ENCODE results near the gene ALDH16A1.

ALDH16A1 gene

DNA sequence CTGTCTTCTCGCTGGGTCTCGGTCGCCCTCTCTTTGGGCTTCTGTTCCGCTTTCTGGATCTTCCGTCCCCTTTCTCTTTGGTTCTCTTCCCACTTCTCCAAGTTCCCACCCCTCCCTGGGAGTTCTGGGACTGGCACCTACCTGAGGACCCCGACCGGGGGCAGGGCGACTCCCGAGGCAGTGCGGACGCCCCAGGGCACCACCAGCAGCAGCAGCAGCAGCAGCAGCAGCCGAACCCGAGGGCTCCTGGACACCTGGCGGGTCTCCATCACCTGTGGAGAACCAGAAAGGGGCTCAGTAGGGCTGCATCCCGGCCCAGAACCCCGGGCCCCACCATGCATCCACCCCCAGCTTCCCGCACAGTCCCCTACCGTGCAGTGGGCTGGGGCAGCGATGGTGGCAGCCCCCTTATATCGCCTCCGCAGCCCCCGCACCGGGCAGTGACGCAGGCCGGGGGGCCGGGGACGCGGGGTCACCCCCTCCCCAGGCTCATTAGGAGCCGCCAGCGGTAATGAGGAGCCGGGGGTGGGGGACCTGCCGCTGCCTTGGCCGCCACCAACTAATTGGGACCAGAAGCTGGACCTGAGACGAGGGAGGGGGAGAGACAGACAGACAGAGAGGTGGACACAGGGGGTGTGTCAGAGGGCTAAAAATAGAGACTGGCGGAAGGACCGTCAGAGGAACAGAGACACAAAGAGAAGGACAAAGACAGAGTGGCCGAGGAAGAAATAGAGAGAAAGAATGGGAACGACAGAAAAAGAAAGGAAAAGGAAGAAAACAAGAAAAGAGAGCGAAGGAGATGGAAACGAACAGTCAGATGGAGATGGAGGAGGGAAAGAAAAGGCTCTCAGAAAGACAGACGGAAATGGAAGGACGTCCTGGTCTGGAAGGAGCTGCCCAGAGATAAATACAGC is 29.7 kb upstream of the ALDH16A1 start, which contains the start of gene PTH2:
PTH2 (minus strand) TSS at position 371 of the 914 bp plus-strand sequence; CDS start at position 269, 102 bp downstream.
- H3K4me3 ChIP-seq (ENCODE audit: low read depth, low read length) = no peak within 1 kb of the TSS
- DNase-seq (ENCODE audit: low read depth) = no peak
- TF ChIP-seq, protein P1, sequence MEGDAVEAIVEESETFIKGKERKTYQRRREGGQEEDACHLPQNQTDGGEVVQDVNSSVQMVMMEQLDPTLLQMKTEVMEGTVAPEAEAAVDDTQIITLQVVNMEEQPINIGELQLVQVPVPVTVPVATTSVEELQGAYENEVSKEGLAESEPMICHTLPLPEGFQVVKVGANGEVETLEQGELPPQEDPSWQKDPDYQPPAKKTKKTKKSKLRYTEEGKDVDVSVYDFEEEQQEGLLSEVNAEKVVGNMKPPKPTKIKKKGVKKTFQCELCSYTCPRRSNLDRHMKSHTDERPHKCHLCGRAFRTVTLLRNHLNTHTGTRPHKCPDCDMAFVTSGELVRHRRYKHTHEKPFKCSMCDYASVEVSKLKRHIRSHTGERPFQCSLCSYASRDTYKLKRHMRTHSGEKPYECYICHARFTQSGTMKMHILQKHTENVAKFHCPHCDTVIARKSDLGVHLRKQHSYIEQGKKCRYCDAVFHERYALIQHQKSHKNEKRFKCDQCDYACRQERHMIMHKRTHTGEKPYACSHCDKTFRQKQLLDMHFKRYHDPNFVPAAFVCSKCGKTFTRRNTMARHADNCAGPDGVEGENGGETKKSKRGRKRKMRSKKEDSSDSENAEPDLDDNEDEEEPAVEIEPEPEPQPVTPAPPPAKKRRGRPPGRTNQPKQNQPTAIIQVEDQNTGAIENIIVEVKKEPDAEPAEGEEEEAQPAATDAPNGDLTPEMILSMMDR (IDR thresholded peaks at IDR 0.05; ENCODE audit: low read depth, low read length, missing control alignments) = no peak
- in situ Hi-C loops (cut with HindIII; ENCODE audit: low sequenced_read_pairs) = no loop called here

DNA sequence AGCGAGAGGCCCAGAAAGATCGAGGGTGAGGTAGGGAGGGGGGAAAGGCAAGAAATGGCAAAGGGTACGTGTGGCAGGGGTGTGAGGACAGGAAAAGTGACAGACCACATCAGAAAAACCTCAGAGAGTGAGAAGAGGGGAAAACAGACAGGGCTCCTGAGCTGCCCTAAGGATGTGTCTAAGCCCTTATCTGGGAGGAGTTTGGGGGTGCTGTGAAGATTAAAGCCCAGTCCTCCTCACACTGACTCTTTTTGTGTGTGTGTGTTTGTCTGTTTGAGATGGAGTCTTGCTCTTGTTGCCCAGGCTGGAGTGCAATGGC is 29.1 kb upstream of the ALDH16A1 start:
- no peak overlapping the region for H3K4me3 ChIP-seq (ENCODE audit: low read depth, low read length)
- DNase-seq (ENCODE audit: low read depth) = no peak
- in situ Hi-C loops (cut with HindIII; ENCODE audit: low sequenced_read_pairs) = no loop called here

DNA sequence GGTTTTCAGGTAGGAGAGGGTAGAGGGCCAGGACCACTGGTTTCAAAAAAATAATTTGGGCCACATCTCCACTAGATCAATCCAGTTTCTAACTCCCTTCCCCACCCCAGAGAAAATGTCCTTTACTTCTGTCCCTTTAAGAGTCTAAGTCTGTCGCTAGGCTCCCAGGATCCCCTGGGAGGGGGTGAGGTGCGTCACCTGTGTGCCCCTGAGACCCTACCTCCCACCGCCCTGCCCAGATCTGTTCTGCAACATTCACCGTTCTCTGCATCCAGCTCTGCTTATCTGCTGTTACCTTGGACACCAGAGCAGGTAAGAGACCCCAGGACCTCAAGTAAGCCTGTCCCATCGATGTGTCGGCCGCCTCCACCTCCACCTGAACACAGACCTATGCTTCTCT is 27.8 kb upstream of the ALDH16A1 start, which contains the start of gene GFY:
GFY (plus strand) TSS at position 211 of the 400 bp plus-strand sequence. CDS start 1,043 bp downstream, outside the sequence.
- no peak within 1 kb of the TSS for H3K4me3 ChIP-seq (ENCODE audit: low read depth, low read length)
- in situ Hi-C loops (cut with HindIII; ENCODE audit: low sequenced_read_pairs) = loop anchor here (5.0 kb wide), 1 partner anchor 43 kb away; no protein-coding TSS in a partner anchor
- DNase-seq (ENCODE audit: low read depth) = no peak
- TF ChIP-seq, protein P1 (IDR thresholded peaks at IDR 0.05; ENCODE audit: low read depth, low read length, missing control alignments) = no peak

More for the DNA sequence above, 29.1 kb upstream of the ALDH16A1 start:
- TF ChIP-seq, protein P1 (IDR thresholded peaks at IDR 0.05; ENCODE audit: low read depth, low read length, missing control alignments) = no peak

DNA sequence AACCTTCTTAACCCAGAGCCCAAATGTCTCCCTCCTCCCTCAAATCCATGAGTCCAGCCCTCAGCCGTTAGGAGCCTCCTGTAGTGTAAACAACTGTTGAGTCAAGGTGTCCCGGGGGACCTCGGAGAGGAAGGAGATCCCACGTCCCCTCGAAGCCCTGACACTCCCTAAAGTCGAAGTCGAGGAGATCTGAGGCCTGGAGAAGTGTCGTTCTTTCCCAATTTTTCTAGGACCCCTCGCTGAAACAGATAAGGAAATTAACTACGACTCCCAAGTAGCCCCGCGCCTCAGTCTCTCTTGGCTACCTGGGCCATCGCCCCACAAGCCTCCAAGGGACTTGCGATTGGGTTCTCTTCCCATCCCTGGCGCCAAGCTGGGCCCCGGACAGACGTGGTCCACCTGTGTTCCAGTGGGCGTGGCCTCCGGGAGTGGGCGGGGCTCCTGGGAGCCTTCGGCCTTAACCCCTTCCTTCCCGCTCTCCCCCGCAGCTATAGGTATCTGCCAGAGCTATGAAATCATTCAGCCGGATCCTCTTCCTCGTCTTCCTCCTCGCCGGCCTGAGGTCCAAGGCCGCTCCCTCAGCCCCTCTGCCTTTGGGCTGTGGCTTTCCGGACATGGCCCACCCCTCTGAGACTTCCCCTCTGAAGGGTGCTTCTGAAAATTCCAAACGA is 27.0 kb upstream of the ALDH16A1 start:
- H3K4me3 ChIP-seq (ENCODE audit: low read depth, low read length) = no peak overlapping the region
- in situ Hi-C loops (cut with HindIII; ENCODE audit: low sequenced_read_pairs) = loop anchor here (5.0 kb wide), 1 partner anchor 44 kb away; no protein-coding TSS in a partner anchor
- TF ChIP-seq, protein P1 (IDR thresholded peaks at IDR 0.05; ENCODE audit: low read depth, low read length, missing control alignments) = no peak
- no peak for DNase-seq (ENCODE audit: low read depth)

DNA sequence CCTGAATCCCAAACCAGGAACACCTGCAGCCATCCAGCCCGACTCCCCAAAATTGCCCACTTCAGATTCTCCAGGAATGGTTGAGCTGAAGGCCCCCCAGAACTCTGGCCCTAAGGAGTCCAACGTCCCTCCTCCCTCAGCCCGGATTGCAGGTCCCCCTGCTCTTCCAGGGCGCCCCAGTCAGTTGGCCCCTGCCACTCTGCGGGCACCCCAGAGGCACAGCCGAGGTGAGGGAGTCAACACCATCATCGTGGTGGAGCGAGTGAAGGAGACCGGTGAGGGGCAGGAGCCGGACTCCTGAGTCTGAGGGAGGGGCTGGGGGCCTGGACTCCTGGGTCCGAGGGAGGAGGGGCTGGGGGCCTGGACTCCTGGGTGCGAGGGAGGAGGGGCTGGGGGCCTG is 25.7 kb upstream of the ALDH16A1 start:
- in situ Hi-C loops (cut with HindIII; ENCODE audit: low sequenced_read_pairs) = loop anchor here (5.0 kb wide), 1 partner anchor 45 kb away; no protein-coding TSS in a partner anchor
- TF ChIP-seq, protein P1 (IDR thresholded peaks at IDR 0.05; ENCODE audit: low read depth, low read length, missing control alignments) = no peak

DNA sequence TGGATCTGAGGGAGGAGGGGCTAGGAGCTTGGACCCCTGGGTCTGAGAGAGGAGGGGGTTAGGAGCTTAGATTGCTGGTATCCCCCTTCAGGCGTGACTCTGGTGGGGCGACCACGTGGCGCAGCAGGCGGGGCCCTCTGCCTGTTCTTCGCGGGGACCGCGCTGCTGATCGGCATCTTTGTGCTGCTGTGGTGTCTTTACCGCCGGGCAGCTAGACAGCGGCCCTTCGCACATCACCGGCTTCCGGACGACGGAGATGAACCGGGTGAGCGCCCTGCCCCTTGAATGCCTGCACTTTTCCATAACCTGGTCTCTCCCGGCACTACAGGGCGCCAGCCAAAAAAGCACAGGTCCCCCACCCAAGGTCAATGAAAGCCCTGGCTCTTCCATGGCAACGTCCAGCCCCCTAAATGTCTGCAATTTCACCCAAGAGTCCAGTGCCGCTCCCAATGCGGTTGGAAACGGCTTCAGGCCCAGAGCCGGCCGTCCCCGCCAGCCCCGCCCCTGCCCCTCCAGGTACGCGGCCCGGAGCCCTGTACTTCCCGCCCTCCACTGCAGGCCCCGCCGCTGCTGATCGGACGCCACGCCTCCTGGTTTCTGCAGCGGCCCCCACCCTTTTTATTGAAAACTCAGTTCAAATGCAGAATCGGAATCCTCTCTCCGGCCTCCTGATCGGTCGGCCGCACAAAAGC is 25.0 kb upstream of the ALDH16A1 start:
- in situ Hi-C loops (cut with HindIII; ENCODE audit: low sequenced_read_pairs) = loop anchor here (5.0 kb wide), 1 partner anchor 46 kb away; no protein-coding TSS in a partner anchor
- TF ChIP-seq, protein P1 (IDR thresholded peaks at IDR 0.05; ENCODE audit: low read depth, low read length, missing control alignments) = no peak

More for the DNA sequence above, 25.7 kb upstream of the ALDH16A1 start:
- no peak for DNase-seq (ENCODE audit: low read depth)
- H3K4me3 ChIP-seq (ENCODE audit: low read depth, low read length) = no peak overlapping the region

More for the DNA sequence above, 25.0 kb upstream of the ALDH16A1 start:
- DNase-seq (ENCODE audit: low read depth) = no peak
- no peak overlapping the region for H3K4me3 ChIP-seq (ENCODE audit: low read depth, low read length)
